OCI-LY3 (cell line): Measurements from ENCODE around the gene MAB21L2.

Experiments
- H2AFZ ChIP-seq: fragments of 200-600, 300-600 bp; shearing (Covaris generic); 2 replicates; pipeline ENCODE4 v1.6.0; 2014; ENCODE audit warnings: antibody characterized with exemption, low read depth, low read length
- H3K27ac ChIP-seq: fragments of 200-600, 300-600 bp; sonication (generic); 2 replicates; pipeline ENCODE4 v1.5.1; 2014; ENCODE audit warnings: mild to moderate bottlenecking, low read length, moderate library complexity, mixed read lengths
- H3K27me3 ChIP-seq: fragments of 200-600, 300-600 bp; sonication (generic); 2 replicates; pipeline ENCODE4 v1.6.1; 2014; ENCODE audit warnings: low read depth, low read length, mixed read lengths
- H3K36me3 ChIP-seq: fragments of 200-600, 300-600 bp; sonication (generic); replicated peaks from 2 replicates; pipeline ENCODE3; 2014; ENCODE audit warnings: low read depth, low read length, mixed read lengths
- H3K4me1 ChIP-seq: fragments of 300-600, 200-600 bp; sonication (generic); 2 replicates; pipeline ENCODE4 v1.6.1; 2014; ENCODE audit warnings: low read length, mixed read lengths
- H3K4me2 ChIP-seq: fragments of 200-600, 300-600 bp; sonication (generic); 2 replicates; pipeline ENCODE4 v1.6.1; 2014; ENCODE audit warnings: low read length, mixed read lengths
- H3K4me3 ChIP-seq: fragments of 300-600, 200-600 bp; sonication (generic); 2 replicates; pipeline ENCODE4 v1.5.1; 2014; ENCODE audit warnings: antibody characterized with exemption, mild to moderate bottlenecking, low read length, moderate library complexity
- H3K79me2 ChIP-seq: fragments of 300-600, 200-600 bp; shearing (Covaris generic); 2 replicates; pipeline ENCODE4 v1.6.1; 2014; ENCODE audit warnings: mild to moderate bottlenecking, low read length, mixed read lengths
- H3K9ac ChIP-seq: fragments of 300-600, 200-600 bp; shearing (Covaris generic); 2 replicates; pipeline ENCODE4 v1.6.0; 2014; ENCODE audit warnings: mild to moderate bottlenecking, low read length, moderate library complexity
- H3K9me3 ChIP-seq: fragments of 200-600, 300-600 bp; shearing (Covaris generic); 2 replicates; pipeline ENCODE4 v1.6.1; 2014; ENCODE audit warnings: low read length, mixed read lengths; ENCODE audit not compliant: insufficient read depth
- H4K20me1 ChIP-seq: fragments of 200-600, 300-600 bp; sonication (generic); 2 replicates; pipeline ENCODE4 v1.6.1; 2016; ENCODE audit warnings: low read length, mixed read lengths; ENCODE audit not compliant: insufficient read depth
- CTCF ChIP-seq: fragments of 200-600, 300-600 bp; sonication (generic); IDR thresholded peaks from 2 replicates; pipeline ENCODE4 v1.5.1; 2014; ENCODE audit warnings: antibody characterized with exemption, low read length, low read depth
- EZH2phosphoT487 ChIP-seq: fragments of 200-600 bp; shearing (Covaris generic); IDR thresholded peaks from 2 replicates; pipeline ENCODE4 v1.6.1; 2018; ENCODE audit warnings: antibody characterized with exemption, mixed run types, low read depth

The MAB21L2 gene

GRCh38 chr4:150583287-150584110 is 1.5 kb downstream of the MAB21L2 start:
- H3K27ac ChIP-seq = no peak overlapping the region
- peaks cover 16% of the 10 kb centered on the region for H3K36me3 ChIP-seq
- no peak overlapping the region for H3K4me3 ChIP-seq
- no peaks in the 10 kb centered on the region for H3K27me3 ChIP-seq
- H2AFZ ChIP-seq = no peak overlapping the region
- H3K9ac ChIP-seq = no peak overlapping the region
- TF ChIP-seq EZH2phosphoT487 (no peak), CTCF (no peak)
- H4K20me1 ChIP-seq = no peaks in the 10 kb centered on the region
- peaks cover 6% of the 10 kb centered on the region for H3K4me1 ChIP-seq
- H3K9me3 ChIP-seq = no peaks in the 10 kb centered on the region
- no peaks in the 10 kb centered on the region for H3K79me2 ChIP-seq
- H3K4me2 ChIP-seq = no peak overlapping the region

GRCh38 chr4:150584111-150584915 is 2.4 kb downstream of the MAB21L2 start:
- H4K20me1 ChIP-seq = no peaks in the 10 kb centered on the region
- no peaks in the 10 kb centered on the region for H3K79me2 ChIP-seq
- H3K9ac ChIP-seq = no peak overlapping the region
- TF ChIP-seq CTCF (no peak), EZH2phosphoT487 (no peak)
- no peaks in the 10 kb centered on the region for H3K27me3 ChIP-seq
- no peak overlapping the region for H3K27ac ChIP-seq
- no peak overlapping the region for H2AFZ ChIP-seq
- peaks cover 16% of the 10 kb centered on the region for H3K36me3 ChIP-seq
- H3K4me1 ChIP-seq = no peaks in the 10 kb centered on the region
- no peak overlapping the region for H3K4me3 ChIP-seq
- H3K9me3 ChIP-seq = no peaks in the 10 kb centered on the region
- H3K4me2 ChIP-seq = no peak overlapping the region

DNA sequence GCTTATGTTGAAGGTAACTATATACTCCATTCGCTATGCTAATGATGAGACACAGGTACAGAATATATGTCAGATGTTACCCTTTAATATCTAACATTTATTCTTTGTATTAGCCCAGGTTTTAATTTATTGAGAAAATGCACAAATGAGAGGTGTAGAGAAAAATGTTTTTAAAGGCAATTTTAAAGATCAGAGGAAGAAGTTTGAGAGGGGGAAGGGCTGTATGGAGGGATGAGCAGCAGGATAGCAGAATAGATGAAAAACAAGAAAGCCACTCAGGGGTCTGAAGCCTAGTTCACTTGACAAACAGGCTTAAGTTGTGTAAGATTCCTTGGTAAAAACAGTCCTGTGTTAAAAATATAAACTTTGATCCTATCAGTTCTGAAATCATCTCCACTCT is 3.7 kb downstream of the MAB21L2 start:
- Histone ChIP-seq H3K36me3 (peaks cover 16% of the 10 kb centered on the region), H3K4me3 (no peak overlapping the region), H3K27me3 (no peaks in the 10 kb centered on the region), H2AFZ (no peak overlapping the region), H3K4me1 (no peaks in the 10 kb centered on the region), H3K79me2 (no peaks in the 10 kb centered on the region), H4K20me1 (no peaks in the 10 kb centered on the region), H3K27ac (no peak overlapping the region), H3K9ac (no peak overlapping the region), H3K4me2 (no peak overlapping the region), H3K9me3 (no peaks in the 10 kb centered on the region)
- TF ChIP-seq EZH2phosphoT487 (no peak), CTCF (no peak)

GRCh38 chr4:150586162-150586810 is 4.3 kb downstream of the MAB21L2 start:
- H3K27me3 ChIP-seq = no peaks in the 10 kb centered on the region
- H3K36me3 ChIP-seq = peaks cover 16% of the 10 kb centered on the region
- no peak overlapping the region for H3K9ac ChIP-seq
- no peak overlapping the region for H3K4me3 ChIP-seq
- no peak overlapping the region for H3K27ac ChIP-seq
- H4K20me1 ChIP-seq = no peaks in the 10 kb centered on the region
- H2AFZ ChIP-seq = no peak overlapping the region
- TF ChIP-seq EZH2phosphoT487 (no peak), CTCF (no peak)
- no peaks in the 10 kb centered on the region for H3K79me2 ChIP-seq
- no peaks in the 10 kb centered on the region for H3K9me3 ChIP-seq
- no peaks in the 10 kb centered on the region; the same call in 1 of the 2 replicates for H3K4me1 ChIP-seq
- no peak overlapping the region for H3K4me2 ChIP-seq
